AG09319 (cell line): ENCODE results near the gene CYP27B1.
"Not testable (repeated sequence)": the region's sequence is repeated elsewhere in the genome, so short reads cannot be mapped to it uniquely, and the experiment has no call there.

ENCODE experiments used
- DNase-seq: peaks from one replicate; pipeline ENCODE4 v3.0.0-alpha.2; 2010; ENCODE audit warnings: low read depth; ENCODE audit errors: extremely low read depth
- CTCF ChIP-seq: IDR thresholded peaks from 2 replicates; pipeline ENCODE4 v1.5.1; 2011; ENCODE audit warnings: low read depth, mild to moderate bottlenecking, inconsistent platforms, low read length, moderate library complexity

The CYP27B1 gene

GRCh38 chr12:57777911-57778310, 11.0 kb upstream of the CYP27B1 start:
- DNase-seq, result no peak
- TF ChIP-seq CTCF, result no peak

- DNase-seq, result no peak
- no peak for TF ChIP-seq CTCF
Observed at GRCh38 chr12:57777367-57777766, 10.5 kb upstream of the CYP27B1 start.

GRCh38 chr12:57776247-57776587, 9.3 kb upstream of the CYP27B1 start:
- no peak for DNase-seq
- TF ChIP-seq CTCF, result no peak

- TF ChIP-seq CTCF, result no peak
- no peak for DNase-seq
Observed at GRCh38 chr12:57775563-57776246, 8.8 kb upstream of the CYP27B1 start.

- TF ChIP-seq CTCF, result no peak
- no peak for DNase-seq
Observed at GRCh38 chr12:57775044-57775443, 8.2 kb upstream of the CYP27B1 start.

- not testable (repeated sequence) for DNase-seq
Observed at GRCh38 chr12:57774634-57775033, 7.8 kb upstream of the CYP27B1 start.

GRCh38 chr12:57772429-57773322, 5.8 kb upstream of the CYP27B1 start, which contains the start of gene EEF1AKMT3:
TSS of gene EEF1AKMT3 (plus strand) at chr12:57772614. CDS start at chr12:57772725, 111 bp downstream.
- no peak for TF ChIP-seq CTCF
- no peak for DNase-seq
